Activated T-helper 17 cell treated with anti-CD3 and anti-CD28 coated beads, Interleukin-2, amount 50 U/mL, for 72 hours (primary cell): Measurements from ENCODE around the gene SLC29A1. TPM values are rescaled to one million over a fixed set of nuclear protein-coding genes. Genes with fewer than 3 reads are reported as not detected.

ENCODE experiments used
- ATAC-seq: fragments of 150-1000 bp; cut with Tn5 transposase; replicated peaks from 2 replicates; pipeline ENCODE4 v1.10.0; 2021; ENCODE audit warnings: mild to moderate bottlenecking, moderate library complexity
- H3K27ac Mint-ChIP-seq: one replicate; pipeline ENCODE4 v1.8.0; 2022; ENCODE audit warnings: mixed read lengths
- H3K27me3 Mint-ChIP-seq: one replicate; pipeline ENCODE4 v1.8.0; 2022; ENCODE audit warnings: mixed read lengths
- H3K36me3 Mint-ChIP-seq: one replicate; pipeline ENCODE4 v1.8.0; 2022; ENCODE audit warnings: low read depth, mild to moderate bottlenecking, mixed read lengths
- H3K4me1 Mint-ChIP-seq: one replicate; pipeline ENCODE4 v1.8.0; 2022; ENCODE audit warnings: mixed read lengths
- H3K4me3 Mint-ChIP-seq: one replicate; pipeline ENCODE4 v1.8.0; 2022; ENCODE audit warnings: mild to moderate bottlenecking, mixed read lengths
- H3K9me3 Mint-ChIP-seq: one replicate; pipeline ENCODE4 v1.8.0; 2022; ENCODE audit warnings: mixed read lengths
- total RNA-seq, 2 donors: library from RNA; stranded (reverse); gene quantifications; one replicate each; pipeline ENCODE4 v1.2.3, GENCODE V29; 2022

The SLC29A1 gene
- total RNA-seq, 2 donors from 2014 or later: 40.8 to 80.8 TPM

GRCh38 chr6:44275271-44275748, 51.9 kb downstream of the SLC29A1 start:
- no peak overlapping the region for H3K4me3 Mint-ChIP-seq
- H3K4me1 Mint-ChIP-seq: peaks cover 5% of the 10 kb centered on the region
- H3K36me3 Mint-ChIP-seq: no peaks in the 10 kb centered on the region
- H3K9me3 Mint-ChIP-seq: no peaks in the 10 kb centered on the region
- H3K27me3 Mint-ChIP-seq: peaks cover 49% of the 10 kb centered on the region
- no peak overlapping the region for H3K27ac Mint-ChIP-seq
- ATAC-seq: no peak

GRCh38 chr6:44275749-44276648, 52.6 kb downstream of the SLC29A1 start:
- Mint-ChIP-seq H3K27ac (no peak overlapping the region), H3K4me1 (peaks cover 5% of the 10 kb centered on the region), H3K4me3 (no peak overlapping the region), H3K36me3 (no peaks in the 10 kb centered on the region), H3K9me3 (no peaks in the 10 kb centered on the region), H3K27me3 (peaks cover 48% of the 10 kb centered on the region)
- ATAC-seq: peak; percentile 27

GRCh38 chr6:44276667-44277640, 53.6 kb downstream of the SLC29A1 start:
- H3K9me3 Mint-ChIP-seq: no peaks in the 10 kb centered on the region
- peaks cover 40% of the 10 kb centered on the region for H3K27me3 Mint-ChIP-seq
- peaks cover 5% of the 10 kb centered on the region for H3K4me1 Mint-ChIP-seq
- peak overlapping the region; percentile 17 for H3K4me3 Mint-ChIP-seq
- no peak overlapping the region for H3K27ac Mint-ChIP-seq
- ATAC-seq: no peak
- no peaks in the 10 kb centered on the region for H3K36me3 Mint-ChIP-seq

- no peaks in the 10 kb centered on the region for H3K9me3 Mint-ChIP-seq
- H3K27me3 Mint-ChIP-seq: peaks cover 32% of the 10 kb centered on the region
- H3K36me3 Mint-ChIP-seq: no peaks in the 10 kb centered on the region
- peaks cover 5% of the 10 kb centered on the region for H3K4me1 Mint-ChIP-seq
- H3K27ac Mint-ChIP-seq: no peak overlapping the region
- no peak for ATAC-seq
- no peak overlapping the region for H3K4me3 Mint-ChIP-seq
Measured at GRCh38 chr6:44277763-44278162, 54.4 kb downstream of the SLC29A1 start.

GRCh38 chr6:44278315-44278714, 54.9 kb downstream of the SLC29A1 start:
- Mint-ChIP-seq H3K9me3 (no peaks in the 10 kb centered on the region), H3K27ac (no peak overlapping the region), H3K27me3 (peaks cover 27% of the 10 kb centered on the region)

GRCh38 chr6:44278774-44279697, 55.6 kb downstream of the SLC29A1 start:
- no peak for ATAC-seq
- H3K4me1 Mint-ChIP-seq: peaks cover 5% of the 10 kb centered on the region
- H3K9me3 Mint-ChIP-seq: no peaks in the 10 kb centered on the region
- H3K27me3 Mint-ChIP-seq: peaks cover 26% of the 10 kb centered on the region
- no peak overlapping the region for H3K27ac Mint-ChIP-seq
- H3K36me3 Mint-ChIP-seq: no peaks in the 10 kb centered on the region
- no peak overlapping the region for H3K4me3 Mint-ChIP-seq

More at GRCh38 chr6:44278315-44278714, 54.9 kb downstream of the SLC29A1 start:
- ATAC-seq: no peak
- H3K36me3 Mint-ChIP-seq: no peaks in the 10 kb centered on the region
- H3K4me3 Mint-ChIP-seq: no peak overlapping the region
- H3K4me1 Mint-ChIP-seq: peaks cover 5% of the 10 kb centered on the region

Other genes with a start within 250 kb of the SLC29A1 start
- gene MRPL14, start 96.1 kb upstream of the SLC29A1 start, total RNA-seq: 10 to 100 TPM; 29.3 to 54.0 TPM
- gene TMEM63B, start 96.0 kb upstream of the SLC29A1 start, total RNA-seq: 10 to 100 TPM; 12.1 to 21.4 TPM
- gene CAPN11, start 64.8 kb upstream of the SLC29A1 start, total RNA-seq: 1 to 10 TPM in 1 of 2 donors, not detected in 1; 1.1 TPM
- not detected for gene MYMX, start 6.7 kb upstream of the SLC29A1 start, total RNA-seq
- 1,000 to 10,000 TPM; 1,019 to 1,822 TPM for gene HSP90AB1, start 23.5 kb downstream of the SLC29A1 start, total RNA-seq
- 10 to 100 TPM; 16.5 to 22.3 TPM for gene SLC35B2, start 33.9 kb downstream of the SLC29A1 start, total RNA-seq
- gene NFKBIE, start 42.0 kb downstream of the SLC29A1 start, total RNA-seq: 10 to 100 TPM; 20.5 to 26.9 TPM
- under 1 TPM; 0.05 to 0.19 TPM for gene TMEM151B, start 46.9 kb downstream of the SLC29A1 start, total RNA-seq
- gene AARS2, start 89.8 kb downstream of the SLC29A1 start, total RNA-seq: 10 to 100 TPM; 10.2 to 13.8 TPM
- gene SPATS1, start 119.1 kb downstream of the SLC29A1 start, total RNA-seq: not detected
- gene CDC5L, start 164.1 kb downstream of the SLC29A1 start, total RNA-seq: 10 to 100 TPM; 25.8 to 26.0 TPM